Amniotic stem cell (primary cell): Measurements from ENCODE around the gene SLC37A2.
A peak's percentile ranks its signal among the peaks of the same experiment; 100 is the strongest.
"Not testable (repeated sequence)": the region's sequence is repeated elsewhere in the genome, so short reads cannot be mapped to it uniquely, and the experiment has no call there.

Experiments used
- DNase-seq: peaks from one replicate; lab custom pipeline; 2025; lab: John Stamatoyannopoulos, UW

Gene SLC37A2

DNA sequence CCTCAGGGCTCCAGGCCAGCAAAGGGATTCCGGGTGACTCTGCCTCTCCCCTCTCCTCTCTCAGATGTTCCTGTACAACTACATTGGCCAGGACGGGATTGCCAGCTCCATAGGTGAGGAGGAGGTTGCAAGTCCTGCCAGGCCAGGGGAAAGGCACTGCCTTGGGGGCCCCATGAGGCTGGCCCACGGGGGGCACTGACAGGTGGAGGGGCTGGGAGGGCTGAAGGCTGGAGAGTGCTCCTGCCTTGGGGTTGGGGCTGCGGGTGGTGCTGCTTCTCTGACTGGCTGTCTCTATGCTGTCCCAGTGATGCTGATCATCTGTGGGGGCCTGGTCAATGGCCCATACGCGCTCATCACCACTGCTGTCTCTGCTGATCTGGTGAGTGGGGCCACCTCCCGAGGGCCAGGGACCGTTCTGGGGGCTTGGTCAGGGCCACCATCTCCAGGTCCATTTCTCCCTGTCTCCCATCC lies 21.7 kb downstream of the SLC37A2 start:
- DNase-seq = no peak

GRCh38 chr11:125085301-125086081 lies 22.4 kb downstream of the SLC37A2 start:
- DNase-seq = no peak

DNA sequence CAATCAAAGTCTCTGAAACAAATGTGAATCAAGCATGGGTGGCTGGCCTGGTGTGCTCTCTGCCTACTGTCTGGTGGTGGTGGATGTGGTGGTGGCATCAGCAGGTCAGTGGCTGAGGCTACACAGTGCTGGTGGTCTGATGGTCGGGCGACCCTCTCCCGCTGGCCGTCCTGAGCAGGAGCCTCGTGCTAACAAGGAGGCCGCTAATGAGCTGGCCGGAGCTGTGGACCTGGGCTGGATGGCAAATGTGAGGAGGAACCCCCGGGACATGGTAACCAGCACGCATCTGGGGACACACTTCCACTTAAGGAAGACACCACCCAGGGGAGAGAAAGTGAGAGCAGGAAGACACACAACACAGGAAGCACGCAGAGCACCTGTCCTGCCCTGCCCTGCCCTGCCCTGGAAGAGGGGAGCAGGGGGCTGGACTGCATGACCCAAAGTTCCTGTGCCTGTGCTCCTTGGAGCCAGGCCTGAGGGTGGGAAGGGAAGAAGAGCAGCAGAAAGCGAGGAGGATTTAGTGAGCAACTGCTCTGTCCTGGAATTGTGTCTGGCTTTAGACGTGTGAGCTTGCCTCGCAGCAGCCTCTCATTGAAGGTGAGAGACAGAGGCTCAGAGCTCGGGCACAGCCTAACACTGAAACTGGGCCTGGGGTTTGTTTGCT lies 23.7 kb downstream of the SLC37A2 start:
- DNase-seq = no peak

- DNase-seq = no peak
Observed at GRCh38 chr11:125088123-125088522, 25.0 kb downstream of the SLC37A2 start.

- DNase-seq = no peak
Observed at GRCh38 chr11:125088576-125089455, 25.7 kb downstream of the SLC37A2 start.

- DNase-seq = not testable (repeated sequence)
Observed at GRCh38 chr11:125089481-125089880, 26.4 kb downstream of the SLC37A2 start.

DNA sequence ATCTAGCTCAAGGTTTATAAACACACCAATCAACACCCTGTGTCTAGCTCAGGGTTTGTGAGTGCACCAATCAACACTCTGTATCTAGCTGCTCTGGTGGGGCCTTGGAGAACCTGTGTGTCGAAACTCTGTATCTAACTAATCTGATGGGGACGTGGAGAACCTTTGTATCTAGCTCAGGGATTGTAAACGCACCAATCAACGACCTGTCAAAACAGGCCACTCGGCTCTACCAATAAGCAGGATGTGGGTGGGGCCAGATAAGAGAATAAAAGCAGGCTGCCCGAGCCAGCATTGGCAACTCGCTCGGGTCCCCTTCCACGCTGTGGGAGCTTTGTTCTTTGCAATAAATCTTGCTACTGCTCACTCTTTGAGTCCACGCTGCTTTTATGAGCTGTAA lies 27.0 kb downstream of the SLC37A2 start:
- DNase-seq = not testable (repeated sequence)

DNA sequence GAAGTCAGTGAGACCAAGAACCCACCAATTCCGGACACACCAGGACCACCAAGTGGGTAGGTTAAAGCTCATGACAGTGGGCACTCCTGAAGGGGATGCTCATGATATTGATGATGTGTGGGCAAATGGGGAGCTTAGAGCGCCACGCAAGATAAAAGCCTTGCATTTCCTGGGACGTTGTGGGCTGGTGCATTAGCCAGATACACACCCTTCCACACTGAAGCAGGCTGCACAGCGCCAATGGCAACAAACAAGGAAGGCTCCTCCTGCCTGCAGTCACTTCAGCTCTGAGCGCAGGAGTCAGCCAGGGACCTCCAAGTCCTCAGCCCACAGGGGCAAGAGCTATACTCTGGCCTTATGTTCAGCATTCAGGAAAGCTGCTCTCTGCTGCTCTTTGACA lies 27.7 kb downstream of the SLC37A2 start:
- no peak for DNase-seq

- peak; percentile 34 for DNase-seq
Observed at GRCh38 chr11:125091247-125091876, 28.3 kb downstream of the SLC37A2 start.

DNA sequence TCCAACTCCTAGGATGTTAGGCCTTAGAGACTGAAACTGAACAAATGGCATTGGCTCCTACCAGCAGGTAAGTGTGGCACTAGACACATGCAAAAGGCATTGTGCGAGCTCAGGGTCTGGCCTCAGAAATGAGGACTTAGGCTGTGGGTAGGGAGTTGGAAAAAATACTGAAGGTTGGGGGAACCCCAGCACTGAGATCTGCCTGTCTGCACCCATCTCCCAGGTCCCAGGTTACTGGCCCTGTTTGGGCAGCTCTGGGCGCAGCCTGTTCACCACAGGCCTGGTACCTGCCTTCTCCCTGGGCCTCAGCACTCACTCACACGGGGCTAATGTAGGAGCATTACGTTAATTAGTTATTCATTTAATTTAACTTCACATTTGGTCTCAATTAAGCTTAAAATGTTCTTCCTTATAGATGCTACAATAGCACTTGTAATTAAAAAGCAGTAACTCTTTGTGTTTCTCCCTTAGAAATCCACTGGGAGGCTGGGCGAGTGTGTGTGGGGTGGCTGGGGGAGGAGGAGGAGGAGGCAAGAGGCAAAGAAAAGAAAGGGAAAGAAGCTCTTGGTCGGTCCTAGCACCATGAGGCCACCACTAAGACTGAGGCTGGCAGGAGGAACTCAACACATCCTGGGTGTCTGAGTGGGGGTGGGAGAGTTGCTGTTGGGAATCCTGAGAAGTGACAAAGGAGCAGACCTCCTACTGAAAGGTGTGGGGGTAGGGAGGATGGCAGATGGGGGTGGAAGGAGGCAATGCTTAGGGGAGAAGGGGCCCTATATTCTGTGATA lies 29.0 kb downstream of the SLC37A2 start:
- no peak for DNase-seq

DNA sequence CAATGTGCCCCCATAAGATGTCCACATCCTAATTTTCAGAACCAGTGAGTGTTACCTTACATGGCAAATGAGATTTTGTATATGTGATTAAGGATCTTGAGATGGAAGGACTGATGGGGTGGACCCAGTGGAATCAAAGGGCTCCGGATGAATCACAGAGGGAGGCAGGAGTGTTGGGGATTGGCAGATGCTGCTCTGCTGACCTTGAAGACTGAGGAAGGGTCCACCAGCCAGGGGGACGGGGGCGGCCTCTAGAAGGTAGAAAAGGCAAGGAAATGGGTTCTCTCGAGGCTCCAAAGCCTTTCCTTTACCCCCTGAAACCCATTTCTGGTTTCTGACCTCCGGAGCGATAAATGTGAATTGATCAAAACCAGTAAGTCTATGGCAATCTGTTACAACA lies 29.6 kb downstream of the SLC37A2 start:
- no peak for DNase-seq

GRCh38 chr11:125093502-125093901 lies 30.4 kb downstream of the SLC37A2 start:
- DNase-seq = no peak

GRCh38 chr11:125094731-125095130 lies 31.6 kb downstream of the SLC37A2 start:
- DNase-seq = no peak

- no peak for DNase-seq
Observed at GRCh38 chr11:125100136-125100535, 37.0 kb downstream of the SLC37A2 start.

- DNase-seq = no peak
Observed at GRCh38 chr11:125101596-125101995, 38.5 kb downstream of the SLC37A2 start.

GRCh38 chr11:125102025-125102424 lies 38.9 kb downstream of the SLC37A2 start:
- DNase-seq = no peak

GRCh38 chr11:125102510-125102909 lies 39.4 kb downstream of the SLC37A2 start:
- DNase-seq = no peak

GRCh38 chr11:125105926-125106325 lies 42.8 kb downstream of the SLC37A2 start:
- DNase-seq = no peak

GRCh38 chr11:125108469-125108868 lies 45.4 kb downstream of the SLC37A2 start:
- no peak for DNase-seq

DNA sequence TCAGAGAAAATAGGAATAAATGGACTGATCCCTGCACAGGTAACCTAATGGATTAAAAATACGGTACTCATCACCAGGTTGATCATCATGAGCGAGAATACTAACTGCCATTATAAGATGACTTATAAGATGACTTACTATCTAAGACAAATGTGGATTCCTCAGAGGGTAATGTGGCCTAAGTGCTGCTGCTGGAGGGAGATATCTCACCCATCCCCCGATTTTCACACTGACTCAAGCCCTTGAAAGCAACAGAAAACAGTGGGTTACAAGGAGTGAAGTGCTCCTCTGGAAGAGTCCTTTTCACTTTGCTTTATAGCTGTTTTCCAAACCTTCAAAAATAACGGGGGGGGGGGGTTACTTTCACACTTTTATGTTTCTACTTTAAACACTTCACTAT lies 47.4 kb downstream of the SLC37A2 start:
- DNase-seq = no peak

DNA sequence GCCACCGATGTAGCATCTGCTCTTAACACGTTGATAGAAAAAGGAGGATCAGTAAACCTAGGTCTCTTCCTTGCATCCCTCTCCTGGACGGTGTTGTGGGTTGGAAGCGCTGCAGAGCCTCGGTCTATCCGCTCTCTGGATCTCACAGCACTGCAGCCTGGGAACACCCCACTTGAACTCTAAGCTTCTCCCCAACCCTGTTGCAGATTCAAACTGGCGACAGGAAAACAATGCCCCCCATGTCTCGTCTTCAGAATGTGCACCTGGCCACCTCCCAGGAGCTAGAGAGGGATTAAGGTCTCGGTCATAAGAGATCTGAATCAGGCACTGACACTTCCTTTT lies 47.9 kb downstream of the SLC37A2 start:
- DNase-seq = no peak
